NCI-H82 (cell line): Measurements from ENCODE around the gene IGSF21.

ENCODE experiments used
- DNase-seq: peaks from one replicate; lab custom pipeline; 2025; lab: John Stamatoyannopoulos, UW

The IGSF21 gene

GRCh38 chr1:18097206-18097605, 10.4 kb upstream of the IGSF21 start:
- no peak for DNase-seq

- DNase-seq, result no peak
Observed at GRCh38 chr1:18099026-18099425, 8.6 kb upstream of the IGSF21 start.

GRCh38 chr1:18100060-18100459, 7.5 kb upstream of the IGSF21 start:
- DNase-seq, result no peak

GRCh38 chr1:18100491-18101063, 7.0 kb upstream of the IGSF21 start:
- DNase-seq, result peak; percentile 89

- no peak for DNase-seq
Observed at GRCh38 chr1:18101508-18101907, 6.1 kb upstream of the IGSF21 start.

- DNase-seq, result no peak
Observed at GRCh38 chr1:18103788-18104421, 3.7 kb upstream of the IGSF21 start.

GRCh38 chr1:18104546-18105100, 3.0 kb upstream of the IGSF21 start:
- no peak for DNase-seq

- no peak for DNase-seq
Observed at GRCh38 chr1:18105196-18105595, 2.4 kb upstream of the IGSF21 start.

GRCh38 chr1:18108299-18109057, 880 bp downstream of the IGSF21 start:
- DNase-seq, result peak; percentile 75

- peak; percentile 81 for DNase-seq
Observed at GRCh38 chr1:18109058-18109755, 1.6 kb downstream of the IGSF21 start.

GRCh38 chr1:18109756-18110597, 2.4 kb downstream of the IGSF21 start:
- peak; percentile 88 for DNase-seq

GRCh38 chr1:18110598-18110939, 3.0 kb downstream of the IGSF21 start:
- peak; percentile 57 for DNase-seq

GRCh38 chr1:18110968-18111367, 3.4 kb downstream of the IGSF21 start:
- DNase-seq, result peak; percentile 95

- no peak for DNase-seq
Observed at GRCh38 chr1:18111605-18112297, 4.2 kb downstream of the IGSF21 start.

- DNase-seq, result peak; percentile 32
Observed at GRCh38 chr1:18112611-18113010, 5.0 kb downstream of the IGSF21 start.

GRCh38 chr1:18114726-18115410, 7.3 kb downstream of the IGSF21 start:
- DNase-seq, result no peak

GRCh38 chr1:18116777-18117176, 9.2 kb downstream of the IGSF21 start:
- peak; percentile 35 for DNase-seq

- DNase-seq, result no peak
Observed at GRCh38 chr1:18118078-18118477, 10.5 kb downstream of the IGSF21 start.

GRCh38 chr1:18118491-18118890, 10.9 kb downstream of the IGSF21 start:
- no peak for DNase-seq

- no peak for DNase-seq
Observed at GRCh38 chr1:18119289-18119688, 11.7 kb downstream of the IGSF21 start.
